ENCODE results near the gene GRPEL1. TPM values are rescaled to one million over a fixed set of nuclear protein-coding genes. Genes with fewer than 3 reads are reported as not detected.
A peak's percentile ranks its signal among the peaks of the same experiment; 100 is the strongest.

Gene GRPEL1
- total and polyA plus RNA-seq, 2 of the 8 experiments (the other 6 are each of a cell fraction or from before 2014, with no cell fraction given): 13.5 to 39.9 TPM

DNA sequence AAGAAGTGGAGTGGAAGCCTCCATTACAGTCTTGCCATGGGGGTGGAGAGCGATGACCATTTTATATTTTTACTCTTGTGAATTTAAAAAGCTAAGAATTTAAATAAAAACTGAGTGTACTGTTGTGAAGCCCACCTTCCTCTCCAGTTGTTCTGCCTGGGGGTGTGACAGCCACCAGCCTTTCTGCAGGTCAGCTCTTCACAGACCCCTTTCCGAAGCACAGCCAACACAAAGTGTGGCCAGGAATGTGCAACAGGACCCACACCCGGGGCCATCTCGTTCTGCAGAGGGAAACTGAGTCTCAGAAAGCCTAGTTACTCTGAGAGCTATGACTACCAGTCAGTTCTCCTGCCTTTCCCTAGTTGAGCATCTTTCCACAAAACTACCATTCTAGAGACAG lies 1.4 kb downstream of the GRPEL1 start:
- POLR2A ChIA-PET (ENCODE audit: partially characterized antibody): interaction anchor here (0.7 to 2.8 kb wide), 7 partner anchors 10 to 157 kb away, joined by 3 to 17 read pairs (median 7); partner anchors contain the start of gene TBC1D14
- H3K23me2 ChIP-seq (ENCODE audit: low read depth, low read length): peaks cover 10% of the 10 kb centered on the region
- peaks cover 9 to 15% of the 10 kb centered on the region in 2 experiments for H4K20me1 ChIP-seq (replicated peaks in 1 of 2; ENCODE audit: control insufficient read depth in 1 of 2, insufficient read depth in 2 of 2, low read length in 2 of 2)
- 87% methylated on average over 4 of the region's 4 CpGs; no CpG with 5 or more reads in 1 of the 2 experiments for WGBS, 2 experiments (ENCODE audit: extremely low coverage in 1 of 2, insufficient coverage in 1 of 2, insufficient read length in 1 of 2, insufficient replicate concordance in 2 of 2, low coverage in 1 of 2, low lambda C conversion rate in 2 of 2, missing lambda C conversion rate in 1 of 2)
- H3K4ac ChIP-seq (replicated peaks; ENCODE audit: insufficient read length, low read depth, low read length): no peak overlapping the region
- no peak for DNase-seq (ENCODE audit: low read depth in 1 of 2, low spot score in 2 of 2)
- peaks cover 2 to 6% (median 3%) of the 10 kb centered on the region in 4 experiments; a peak in 2 of 7 replicates for H3K4me1 ChIP-seq (replicated peaks in 1 of 4; ENCODE audit: control insufficient read depth in 3 of 4, insufficient read depth in 4 of 4, low read length in 3 of 4)
- no peak overlapping the region for H2BK20ac ChIP-seq (ENCODE audit: low read length)
- no peak overlapping the region for H2AK5ac ChIP-seq (ENCODE audit: low read depth, low read length)
- peaks cover 5% of the 10 kb centered on the region; the same call in 1 of the 2 replicates for H3K79me1 ChIP-seq (ENCODE audit: low read depth, low read length)
- H3K9me3 ChIP-seq (ENCODE audit: insufficient read depth in 2 of 2, low read depth in 1 of 2, low read length in 1 of 2): no peaks in the 10 kb centered on the region
- no peak overlapping the region for H3K56ac ChIP-seq (replicated peaks; ENCODE audit: insufficient read length, low read depth, low read length)
- H3K79me2 ChIP-seq (ENCODE audit: control insufficient read depth in 1 of 2, insufficient read depth in 2 of 2, low read length in 2 of 2): peaks cover 0 to 28% of the 10 kb centered on the region in 2 experiments; a peak in 2 of 4 replicates
- no peak overlapping the region for H4K8ac ChIP-seq (ENCODE audit: extremely low read depth, insufficient read depth, low read length)
- H4K5ac ChIP-seq (ENCODE audit: insufficient read length, low read depth, low read length): no peak overlapping the region
- no peak overlapping the region for H2BK120ac ChIP-seq (replicated peaks; ENCODE audit: low read depth, low read length)
- H3K9ac ChIP-seq (replicated peaks in 1 of 4; ENCODE audit: extremely low read depth in 1 of 4, low read depth in 3 of 4, low read length in 3 of 4): no peak overlapping the region
- CTCF ChIA-PET (ENCODE audit: partially characterized antibody): interaction anchor here (0.7 to 9.4 kb wide), 12 partner anchors 10 to 735 kb away, joined by 3 to 108 read pairs (median 4); partner anchors contain the start of gene TADA2B
- no peak for FAIRE-seq
- H2BK5ac ChIP-seq (ENCODE audit: low read depth, low read length): no peak overlapping the region
- H3K36me3 ChIP-seq (ENCODE audit: control insufficient read depth in 2 of 4, insufficient read depth in 4 of 4, low read length in 3 of 4): peaks cover 5 to 22% (median 19%) of the 10 kb centered on the region in 4 experiments; a peak in 7 of 8 replicates
- no peak overlapping the region for H2BK12ac ChIP-seq (ENCODE audit: low read depth, low read length)
- peak overlapping the region; percentile 67 to 94; a peak in 3 of 4 replicates for H3K4me2 ChIP-seq (ENCODE audit: insufficient read depth in 1 of 2, low read depth in 2 of 2, low read length in 2 of 2)
- H2BK15ac ChIP-seq (ENCODE audit: low read length): no peak overlapping the region
- peaks cover 0 to 17% (median 10%) of the 10 kb centered on the region in 4 experiments; a peak in 6 of 7 replicates for H3K27me3 ChIP-seq (replicated peaks in 1 of 4; ENCODE audit: control insufficient read depth in 3 of 4, extremely low read depth in 1 of 4, insufficient read depth in 3 of 4, low read length in 3 of 4)
- H3K4me3 ChIP-seq (ENCODE audit: extremely low read depth in 1 of 4, insufficient read depth in 2 of 4, low read depth in 3 of 4, low read length in 4 of 4): peak overlapping the region in 3 of 4 experiments; percentile 79 to 93 (median 82); a peak in 4 of 8 replicates
- H3K27ac ChIP-seq (ENCODE audit: low read depth, low read length): no peak overlapping the region
- no peak overlapping the region for H4K91ac ChIP-seq (replicated peaks; ENCODE audit: insufficient read length, low read length)
- no peak overlapping the region for H3K18ac ChIP-seq (ENCODE audit: extremely low read depth, low read length)
- H3K23ac ChIP-seq (ENCODE audit: insufficient read length): no peak overlapping the region
- no peak overlapping the region for H2AFZ ChIP-seq (ENCODE audit: low read length)
- no peak overlapping the region for H3K14ac ChIP-seq (ENCODE audit: insufficient read length)
- TF ChIP-seq, protein P1, sequence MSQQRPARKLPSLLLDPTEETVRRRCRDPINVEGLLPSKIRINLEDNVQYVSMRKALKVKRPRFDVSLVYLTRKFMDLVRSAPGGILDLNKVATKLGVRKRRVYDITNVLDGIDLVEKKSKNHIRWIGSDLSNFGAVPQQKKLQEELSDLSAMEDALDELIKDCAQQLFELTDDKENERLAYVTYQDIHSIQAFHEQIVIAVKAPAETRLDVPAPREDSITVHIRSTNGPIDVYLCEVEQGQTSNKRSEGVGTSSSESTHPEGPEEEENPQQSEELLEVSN (IDR thresholded peaks at IDR 0.05): no peak
- TF ChIP-seq BACH1 (IDR thresholded peaks at IDR 0.05; ENCODE audit: low read length) (no peak), SIN3A (conservative IDR thresholded peaks at IDR 0.05 in 1 of 2, IDR thresholded peaks at IDR 0.05 in 1 of 2; ENCODE audit: low read depth in 1 of 2, low read length in 2 of 2) (no peak), GTF2F1 (IDR thresholded peaks at IDR 0.05; ENCODE audit: borderline replicate concordance, low read depth, low read length) (no peak), SP1 (IDR thresholded peaks at IDR 0.05; ENCODE audit: low read depth, low read length) (no peak), TCF12 (IDR thresholded peaks at IDR 0.05; ENCODE audit: low read depth, low read length) (no peak), POU5F1 (IDR thresholded peaks at IDR 0.05; ENCODE audit: low read depth, low read length) (no peak), RXRA (IDR thresholded peaks at IDR 0.05; ENCODE audit: insufficient read depth, low read depth, low read length) (no peak), SP2 (IDR thresholded peaks at IDR 0.05; ENCODE audit: low read length) (no peak), FOSL1 (IDR thresholded peaks at IDR 0.05; ENCODE audit: insufficient read depth, low read depth, low read length) (no peak)
- TF ChIP-seq, protein P2, sequence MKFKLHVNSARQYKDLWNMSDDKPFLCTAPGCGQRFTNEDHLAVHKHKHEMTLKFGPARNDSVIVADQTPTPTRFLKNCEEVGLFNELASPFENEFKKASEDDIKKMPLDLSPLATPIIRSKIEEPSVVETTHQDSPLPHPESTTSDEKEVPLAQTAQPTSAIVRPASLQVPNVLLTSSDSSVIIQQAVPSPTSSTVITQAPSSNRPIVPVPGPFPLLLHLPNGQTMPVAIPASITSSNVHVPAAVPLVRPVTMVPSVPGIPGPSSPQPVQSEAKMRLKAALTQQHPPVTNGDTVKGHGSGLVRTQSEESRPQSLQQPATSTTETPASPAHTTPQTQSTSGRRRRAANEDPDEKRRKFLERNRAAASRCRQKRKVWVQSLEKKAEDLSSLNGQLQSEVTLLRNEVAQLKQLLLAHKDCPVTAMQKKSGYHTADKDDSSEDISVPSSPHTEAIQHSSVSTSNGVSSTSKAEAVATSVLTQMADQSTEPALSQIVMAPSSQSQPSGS (IDR thresholded peaks at IDR 0.05; ENCODE audit: low read length): no peak
